Panc1 (cell line): ENCODE data around the gene FYTTD1.
A peak's percentile ranks its signal among the peaks of the same experiment; 100 is the strongest.

Experiments used
- POLR2AphosphoS5 ChIP-seq: IDR thresholded peaks from 2 replicates; pipeline ENCODE4 v1.6.1; 2012; ENCODE audit warnings: mild to moderate bottlenecking, low read depth, low read length, moderate library complexity
- SIN3A ChIP-seq: IDR thresholded peaks from 2 replicates; pipeline ENCODE4 v1.6.1; 2012; ENCODE audit warnings: low read depth, mild to moderate bottlenecking, low read length, moderate library complexity, borderline replicate concordance; ENCODE audit not compliant: insufficient read depth
- TCF7L2 ChIP-seq: IDR thresholded peaks from 2 replicates; pipeline ENCODE4 v1.6.1; 2011; ENCODE audit warnings: mild to moderate bottlenecking, low read depth, low read length, inconsistent platforms
- TF ChIP-seq, protein P1 (sequence below): fragments of 450-650 bp; IDR thresholded peaks from 2 replicates; pipeline ENCODE4 v1.5.1; 2017; ENCODE audit warnings: mild to moderate bottlenecking
- TF ChIP-seq, protein P2 (sequence below), 2 experiments: IDR thresholded peaks; 2 replicates each; pipeline ENCODE4 v1.6.1; 2011 to 2012; ENCODE audit warnings: low read depth in 2 of 2, control low read depth in 1 of 2, low read length in 1 of 2, mild to moderate bottlenecking in 1 of 2, moderate library complexity in 1 of 2; ENCODE audit not compliant: insufficient read depth in 1 of 2

DNA sequence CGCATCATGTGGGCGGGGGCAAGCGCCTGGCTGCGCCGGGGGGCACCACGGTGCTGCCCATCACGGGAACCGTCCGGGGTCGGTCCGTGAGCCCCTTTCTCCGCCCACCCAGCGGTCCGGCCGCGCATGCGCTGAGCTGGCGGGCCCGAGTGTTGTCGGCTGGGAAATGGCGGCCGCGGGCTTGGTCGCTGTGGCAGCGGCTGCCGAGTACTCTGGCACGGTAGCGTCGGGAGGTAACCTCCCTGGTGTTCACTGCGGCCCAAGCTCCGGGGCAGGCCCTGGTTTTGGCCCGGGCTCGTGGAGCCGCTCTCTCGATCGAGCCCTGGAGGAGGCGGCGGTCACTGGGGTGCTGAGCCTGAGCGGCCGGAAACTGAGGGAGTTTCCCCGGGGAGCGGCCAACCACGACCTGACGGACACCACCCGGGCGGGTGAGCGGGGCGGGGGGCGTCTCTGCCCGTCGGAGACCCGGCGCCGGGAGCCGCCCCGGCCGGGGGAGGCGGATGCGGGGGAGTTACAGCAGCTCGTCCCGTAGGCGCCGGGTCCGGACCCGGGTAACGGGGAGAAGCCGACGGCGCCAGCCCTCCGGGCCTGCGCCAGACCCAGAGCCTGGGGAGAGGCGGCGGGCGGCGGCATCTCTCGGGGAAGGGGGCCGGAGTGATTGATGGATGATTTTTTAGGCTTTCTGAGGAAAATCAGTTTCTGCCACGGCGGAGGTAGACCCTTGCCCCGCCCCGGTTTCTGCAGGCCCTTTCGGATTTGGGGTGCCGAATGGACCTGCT is 41.6 kb downstream of the FYTTD1 start, which contains the start of gene LRCH3:
- TF ChIP-seq, protein P1, sequence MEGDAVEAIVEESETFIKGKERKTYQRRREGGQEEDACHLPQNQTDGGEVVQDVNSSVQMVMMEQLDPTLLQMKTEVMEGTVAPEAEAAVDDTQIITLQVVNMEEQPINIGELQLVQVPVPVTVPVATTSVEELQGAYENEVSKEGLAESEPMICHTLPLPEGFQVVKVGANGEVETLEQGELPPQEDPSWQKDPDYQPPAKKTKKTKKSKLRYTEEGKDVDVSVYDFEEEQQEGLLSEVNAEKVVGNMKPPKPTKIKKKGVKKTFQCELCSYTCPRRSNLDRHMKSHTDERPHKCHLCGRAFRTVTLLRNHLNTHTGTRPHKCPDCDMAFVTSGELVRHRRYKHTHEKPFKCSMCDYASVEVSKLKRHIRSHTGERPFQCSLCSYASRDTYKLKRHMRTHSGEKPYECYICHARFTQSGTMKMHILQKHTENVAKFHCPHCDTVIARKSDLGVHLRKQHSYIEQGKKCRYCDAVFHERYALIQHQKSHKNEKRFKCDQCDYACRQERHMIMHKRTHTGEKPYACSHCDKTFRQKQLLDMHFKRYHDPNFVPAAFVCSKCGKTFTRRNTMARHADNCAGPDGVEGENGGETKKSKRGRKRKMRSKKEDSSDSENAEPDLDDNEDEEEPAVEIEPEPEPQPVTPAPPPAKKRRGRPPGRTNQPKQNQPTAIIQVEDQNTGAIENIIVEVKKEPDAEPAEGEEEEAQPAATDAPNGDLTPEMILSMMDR, result no peak
- TF ChIP-seq SIN3A, result peak; percentile 82; the same call in 1 of the 2 replicates
- TF ChIP-seq, protein P2, sequence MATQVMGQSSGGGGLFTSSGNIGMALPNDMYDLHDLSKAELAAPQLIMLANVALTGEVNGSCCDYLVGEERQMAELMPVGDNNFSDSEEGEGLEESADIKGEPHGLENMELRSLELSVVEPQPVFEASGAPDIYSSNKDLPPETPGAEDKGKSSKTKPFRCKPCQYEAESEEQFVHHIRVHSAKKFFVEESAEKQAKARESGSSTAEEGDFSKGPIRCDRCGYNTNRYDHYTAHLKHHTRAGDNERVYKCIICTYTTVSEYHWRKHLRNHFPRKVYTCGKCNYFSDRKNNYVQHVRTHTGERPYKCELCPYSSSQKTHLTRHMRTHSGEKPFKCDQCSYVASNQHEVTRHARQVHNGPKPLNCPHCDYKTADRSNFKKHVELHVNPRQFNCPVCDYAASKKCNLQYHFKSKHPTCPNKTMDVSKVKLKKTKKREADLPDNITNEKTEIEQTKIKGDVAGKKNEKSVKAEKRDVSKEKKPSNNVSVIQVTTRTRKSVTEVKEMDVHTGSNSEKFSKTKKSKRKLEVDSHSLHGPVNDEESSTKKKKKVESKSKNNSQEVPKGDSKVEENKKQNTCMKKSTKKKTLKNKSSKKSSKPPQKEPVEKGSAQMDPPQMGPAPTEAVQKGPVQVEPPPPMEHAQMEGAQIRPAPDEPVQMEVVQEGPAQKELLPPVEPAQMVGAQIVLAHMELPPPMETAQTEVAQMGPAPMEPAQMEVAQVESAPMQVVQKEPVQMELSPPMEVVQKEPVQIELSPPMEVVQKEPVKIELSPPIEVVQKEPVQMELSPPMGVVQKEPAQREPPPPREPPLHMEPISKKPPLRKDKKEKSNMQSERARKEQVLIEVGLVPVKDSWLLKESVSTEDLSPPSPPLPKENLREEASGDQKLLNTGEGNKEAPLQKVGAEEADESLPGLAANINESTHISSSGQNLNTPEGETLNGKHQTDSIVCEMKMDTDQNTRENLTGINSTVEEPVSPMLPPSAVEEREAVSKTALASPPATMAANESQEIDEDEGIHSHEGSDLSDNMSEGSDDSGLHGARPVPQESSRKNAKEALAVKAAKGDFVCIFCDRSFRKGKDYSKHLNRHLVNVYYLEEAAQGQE (IDR thresholded peaks at IDR 0.05; ENCODE audit: insufficient read depth in 1 of 2, low read depth in 2 of 2, low read length in 1 of 2), result peak; percentile 42 to 60; a peak in 1 of 4 replicates
- TF ChIP-seq POLR2AphosphoS5, result peak; percentile 99
- no peak for TF ChIP-seq TCF7L2
